A172 (cell line): ENCODE results near the gene FIGN. TPM values are rescaled to one million over a fixed set of nuclear protein-coding genes. Genes with fewer than 3 reads are reported as not detected.

Experiments used
- DNase-seq: peaks from one replicate; pipeline ENCODE4 v3.0.0-alpha.2; 2015; ENCODE audit warnings: low spot score
- total RNA-seq: library from RNA; depleted of rRNA; stranded (reverse); fragments of >200 nt; shearing (Covaris generic); gene quantifications from 2 replicates; pipeline ENCODE4 v1.2.3, GENCODE V29; 2014; rRNA removed

FIGN gene, protein sequence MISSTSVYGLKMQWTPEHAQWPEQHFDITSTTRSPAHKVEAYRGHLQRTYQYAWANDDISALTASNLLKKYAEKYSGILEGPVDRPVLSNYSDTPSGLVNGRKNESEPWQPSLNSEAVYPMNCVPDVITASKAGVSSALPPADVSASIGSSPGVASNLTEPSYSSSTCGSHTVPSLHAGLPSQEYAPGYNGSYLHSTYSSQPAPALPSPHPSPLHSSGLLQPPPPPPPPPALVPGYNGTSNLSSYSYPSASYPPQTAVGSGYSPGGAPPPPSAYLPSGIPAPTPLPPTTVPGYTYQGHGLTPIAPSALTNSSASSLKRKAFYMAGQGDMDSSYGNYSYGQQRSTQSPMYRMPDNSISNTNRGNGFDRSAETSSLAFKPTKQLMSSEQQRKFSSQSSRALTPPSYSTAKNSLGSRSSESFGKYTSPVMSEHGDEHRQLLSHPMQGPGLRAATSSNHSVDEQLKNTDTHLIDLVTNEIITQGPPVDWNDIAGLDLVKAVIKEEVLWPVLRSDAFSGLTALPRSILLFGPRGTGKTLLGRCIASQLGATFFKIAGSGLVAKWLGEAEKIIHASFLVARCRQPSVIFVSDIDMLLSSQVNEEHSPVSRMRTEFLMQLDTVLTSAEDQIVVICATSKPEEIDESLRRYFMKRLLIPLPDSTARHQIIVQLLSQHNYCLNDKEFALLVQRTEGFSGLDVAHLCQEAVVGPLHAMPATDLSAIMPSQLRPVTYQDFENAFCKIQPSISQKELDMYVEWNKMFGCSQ
- total RNA-seq = 2.0 and 2.2 TPM in 2 replicates

GRCh38 chr2:163735685-163736432 is at the start of gene FIGN:
Gene FIGN, minus strand, starts transcription at chr2:163736008. Its CDS starts 1,081 bp downstream, at chr2:163734927.
- peak; percentile 67 for DNase-seq

- DNase-seq = no peak
Observed at GRCh38 chr2:163785162-163785561, 49.4 kb upstream of the FIGN start.

- DNase-seq = no peak
Observed at GRCh38 chr2:163779970-163780597, 44.3 kb upstream of the FIGN start.

GRCh38 chr2:163778045-163778781 is 42.4 kb upstream of the FIGN start:
- DNase-seq = peak; percentile 93

- DNase-seq = peak; percentile 4
Observed at GRCh38 chr2:163775304-163775703, 39.5 kb upstream of the FIGN start.

DNA sequence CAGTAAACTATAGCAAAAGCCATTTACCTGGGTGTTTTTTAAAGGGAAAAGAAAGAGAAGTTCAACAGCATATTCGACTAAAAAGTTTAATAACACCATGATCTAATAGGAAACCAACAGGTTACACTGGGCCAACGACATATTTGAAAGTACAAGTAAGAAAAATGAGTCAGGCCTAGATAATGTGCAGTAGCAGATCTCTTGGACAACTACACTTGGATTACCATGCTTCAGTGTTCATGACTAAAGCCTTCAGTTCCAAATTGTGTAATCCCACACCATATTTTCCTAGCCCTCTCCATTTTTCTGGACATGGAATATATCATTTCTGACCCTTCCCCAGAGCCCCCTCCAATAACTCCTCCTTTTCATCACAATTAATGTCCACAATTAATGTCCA is 39.1 kb upstream of the FIGN start:
- peak; percentile 84 for DNase-seq

- DNase-seq = no peak
Observed at GRCh38 chr2:163773276-163773675, 37.5 kb upstream of the FIGN start.

DNA sequence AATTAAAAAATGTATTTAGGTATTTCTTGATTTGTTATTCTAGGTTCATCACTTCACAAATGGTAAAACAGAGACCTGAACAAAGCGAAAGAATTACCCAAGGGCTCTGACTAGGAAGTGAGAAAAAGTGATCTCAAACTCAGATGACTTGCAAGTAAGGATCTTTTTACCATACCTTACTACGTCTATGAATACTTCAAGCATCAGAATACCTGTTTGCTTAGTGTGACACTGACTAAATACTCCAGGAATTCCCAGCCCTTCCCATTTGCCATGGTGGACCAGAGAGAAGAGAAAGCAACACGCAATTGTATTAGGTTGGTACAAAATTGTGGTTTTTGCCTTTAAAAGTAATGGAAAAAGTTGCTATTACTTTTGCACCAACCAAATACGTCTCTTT is 35.8 kb upstream of the FIGN start:
- DNase-seq = peak; percentile 30

- DNase-seq = no peak
Observed at GRCh38 chr2:163768881-163769695, 33.3 kb upstream of the FIGN start.

DNA sequence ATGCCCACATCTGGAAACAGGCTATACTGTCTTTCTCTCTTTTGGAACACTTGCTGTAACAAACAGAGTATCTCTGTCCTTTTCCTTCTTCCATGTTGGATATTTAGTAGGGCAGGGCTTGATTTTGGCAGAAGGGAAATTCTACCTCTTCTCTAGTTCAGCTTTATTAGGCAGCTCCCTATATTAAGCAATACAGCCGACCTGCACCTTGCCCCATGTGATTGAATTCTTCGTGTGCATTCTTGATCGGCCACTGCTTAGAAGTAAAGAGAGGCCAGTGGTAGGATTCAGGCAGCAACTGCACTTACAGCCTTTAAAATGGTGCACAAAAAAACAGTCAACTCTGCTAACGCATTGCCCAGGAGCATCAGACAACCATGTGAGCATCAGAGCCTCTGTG is 31.3 kb upstream of the FIGN start:
- no peak for DNase-seq

GRCh38 chr2:163764566-163764965 is 28.8 kb upstream of the FIGN start:
- no peak for DNase-seq

DNA sequence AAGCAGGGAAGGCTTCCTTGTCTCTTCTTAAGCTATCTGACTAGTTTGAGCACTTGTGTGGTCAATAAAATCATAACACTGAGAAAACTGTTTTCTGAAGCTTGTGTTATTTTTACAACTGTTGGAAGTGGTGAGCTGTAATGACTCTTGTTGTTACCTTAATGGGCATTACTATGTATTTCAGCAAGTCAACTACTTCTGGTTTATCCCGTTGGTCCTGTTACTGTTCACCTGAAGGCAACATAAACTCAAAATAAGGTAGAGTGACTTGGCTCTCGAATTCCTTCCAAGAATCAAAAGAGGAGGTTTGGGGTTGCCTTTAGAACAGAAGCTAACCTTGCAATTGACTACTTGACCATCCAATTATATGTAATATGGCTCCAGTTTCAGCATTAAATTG is 23.2 kb upstream of the FIGN start:
- no peak for DNase-seq

GRCh38 chr2:163757814-163758213 is 22.0 kb upstream of the FIGN start:
- DNase-seq = no peak

- DNase-seq = no peak
Observed at GRCh38 chr2:163756588-163756987, 20.8 kb upstream of the FIGN start.

GRCh38 chr2:163755366-163755765 is 19.6 kb upstream of the FIGN start:
- no peak for DNase-seq

- DNase-seq = no peak
Observed at GRCh38 chr2:163753726-163754125, 17.9 kb upstream of the FIGN start.

- peak; percentile 28 for DNase-seq
Observed at GRCh38 chr2:163752267-163752666, 16.5 kb upstream of the FIGN start.

- DNase-seq = no peak
Observed at GRCh38 chr2:163751696-163752095, 15.9 kb upstream of the FIGN start.

DNA sequence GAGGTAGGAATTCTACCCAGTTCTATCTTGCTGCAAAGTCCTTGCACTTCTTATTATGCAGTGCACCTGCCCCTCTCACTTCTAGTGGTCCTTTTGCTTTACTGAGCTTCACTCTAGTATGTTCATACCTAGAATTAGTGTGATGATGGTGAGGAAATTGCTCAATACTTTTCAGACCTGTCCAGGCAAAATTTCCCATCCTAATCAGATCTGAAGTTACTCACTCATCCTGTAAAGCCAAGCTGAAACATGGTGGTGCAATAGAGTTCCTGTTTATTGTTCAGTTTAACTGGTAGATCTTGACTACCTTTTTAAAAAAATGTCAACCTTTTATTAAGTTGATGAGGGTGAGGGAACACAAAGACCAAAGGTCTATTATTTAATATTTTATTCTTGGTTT is 12.6 kb upstream of the FIGN start:
- DNase-seq = no peak

DNA sequence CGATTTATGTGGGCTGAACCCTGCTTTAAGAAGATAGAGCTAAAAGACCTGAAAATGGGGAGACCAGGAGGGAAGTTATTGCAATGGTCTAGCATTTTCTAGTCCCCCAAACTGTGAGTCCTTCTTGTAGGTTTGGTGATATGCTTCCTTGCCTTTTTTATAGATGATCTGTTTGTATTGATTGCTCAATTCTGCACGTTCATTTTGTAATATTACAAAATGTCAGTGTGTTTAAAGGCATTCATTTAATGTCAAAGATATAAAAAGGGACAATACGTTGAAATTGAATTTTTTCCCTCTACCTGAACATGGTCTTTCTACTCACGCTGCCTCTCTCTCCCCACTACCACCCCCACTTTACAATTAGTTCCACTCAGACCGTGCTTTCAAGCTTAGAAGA is 5.6 kb upstream of the FIGN start:
- DNase-seq = no peak
